H9 (cell line): Measurements from ENCODE around the gene MX2. TPM values are rescaled to one million over a fixed set of nuclear protein-coding genes. Genes with fewer than 3 reads are reported as not detected.

Source experiments
- DNase-seq: peaks from one replicate; pipeline ENCODE4 v3.0.0-alpha.2; 2017
- H2AFZ ChIP-seq: one replicate; pipeline ENCODE4 v1.6.1; 2013; ENCODE audit warnings: mild to moderate bottlenecking, low read length, control low read depth, moderate library complexity
- H2AK5ac ChIP-seq: 2 replicates; pipeline ENCODE4 v1.6.1; 2013; ENCODE audit warnings: low read length, control low read depth, mixed read lengths; ENCODE audit not compliant: insufficient read length
- H2BK120ac ChIP-seq: one replicate; pipeline ENCODE4 v1.6.1; 2013; ENCODE audit warnings: low read depth, mild to moderate bottlenecking, low read length, control low read depth, inconsistent platforms; ENCODE audit not compliant: poor library complexity, severe bottlenecking
- H2BK12ac ChIP-seq: 2 replicates; pipeline ENCODE4 v1.6.1; 2013; ENCODE audit warnings: low read length, control low read depth, mixed read lengths, low read depth; ENCODE audit not compliant: insufficient read length
- H2BK15ac ChIP-seq: 2 replicates; pipeline ENCODE4 v1.6.1; 2013; ENCODE audit warnings: low read depth, low read length, control low read depth
- H2BK20ac ChIP-seq: one replicate; pipeline ENCODE4 v1.6.1; 2013; ENCODE audit warnings: low read depth, mild to moderate bottlenecking, low read length, control low read depth, inconsistent platforms; ENCODE audit not compliant: poor library complexity, severe bottlenecking
- H2BK5ac ChIP-seq: 2 replicates; pipeline ENCODE4 v1.6.1; 2013; ENCODE audit warnings: low read length, control low read depth, mixed read lengths; ENCODE audit not compliant: insufficient read length
- H3K14ac ChIP-seq: 2 replicates; pipeline ENCODE4 v1.6.1; 2013; ENCODE audit warnings: low read length, control low read depth; ENCODE audit not compliant: insufficient read depth
- H3K18ac ChIP-seq: 2 replicates; pipeline ENCODE4 v1.6.1; 2013; ENCODE audit warnings: low read depth, mild to moderate bottlenecking, mixed read lengths, low read length, control low read depth; ENCODE audit not compliant: insufficient read length
- H3K23ac ChIP-seq: 2 replicates; pipeline ENCODE4 v1.6.1; 2013; ENCODE audit warnings: low read length, control low read depth, mixed read lengths, low read depth; ENCODE audit not compliant: insufficient read length
- H3K23me2 ChIP-seq: 2 replicates; pipeline ENCODE4 v1.6.1; 2013; ENCODE audit warnings: low read depth, mild to moderate bottlenecking, mixed read lengths, low read length, control low read depth; ENCODE audit not compliant: insufficient read length, poor library complexity, severe bottlenecking
- H3K27ac ChIP-seq: 2 replicates; pipeline ENCODE4 v1.5.1; 2013; ENCODE audit warnings: low read length, control low read depth, mixed read lengths, low read depth; ENCODE audit not compliant: insufficient read length
- H3K27me3 ChIP-seq: 2 replicates; pipeline ENCODE4 v1.6.1; 2013; ENCODE audit warnings: low read length, control low read depth, inconsistent platforms; ENCODE audit not compliant: insufficient read depth
- H3K4ac ChIP-seq: 2 replicates; pipeline ENCODE4 v1.6.1; 2013; ENCODE audit warnings: low read depth, mild to moderate bottlenecking, control low read depth, inconsistent platforms, low read length, moderate library complexity
- H3K4me1 ChIP-seq: 2 replicates; pipeline ENCODE4 v1.6.1; 2013; ENCODE audit warnings: low read length, control low read depth, inconsistent platforms; ENCODE audit not compliant: insufficient read depth
- H3K4me2 ChIP-seq: 2 replicates; pipeline ENCODE4 v1.6.1; 2013; ENCODE audit warnings: low read length, control low read depth, mixed read lengths; ENCODE audit not compliant: insufficient read length, insufficient read depth
- H3K56ac ChIP-seq: 2 replicates; pipeline ENCODE4 v1.6.1; 2013; ENCODE audit warnings: low read depth, mild to moderate bottlenecking, mixed read lengths, low read length, control low read depth; ENCODE audit not compliant: insufficient read length
- H3K79me1 ChIP-seq: 2 replicates; pipeline ENCODE4 v1.6.1; 2013; ENCODE audit warnings: low read depth, mild to moderate bottlenecking, moderate library complexity, low read length, control low read depth, inconsistent platforms; ENCODE audit not compliant: insufficient read depth, poor library complexity, severe bottlenecking
- H3K79me2 ChIP-seq: 2 replicates; pipeline ENCODE4 v1.6.1; 2013; ENCODE audit warnings: low read length, control low read depth, inconsistent platforms; ENCODE audit not compliant: insufficient read depth
- H3K9ac ChIP-seq: 2 replicates; pipeline ENCODE4 v1.6.1; 2013; ENCODE audit warnings: low read length, control low read depth, mixed read lengths; ENCODE audit not compliant: insufficient read length; ENCODE audit errors: extremely low read depth
- H3K9me3 ChIP-seq: one replicate; pipeline ENCODE4 v1.6.1; 2013; ENCODE audit warnings: low read depth, low read length, inconsistent platforms; ENCODE audit not compliant: control insufficient read depth
- H3T11ph ChIP-seq: one replicate; pipeline ENCODE4 v1.6.1; 2013; ENCODE audit warnings: mild to moderate bottlenecking, low read length, control low read depth, inconsistent platforms
- H4K20me1 ChIP-seq: one replicate; pipeline ENCODE4 v1.6.1; 2013; ENCODE audit not compliant: control insufficient read depth, insufficient read length, insufficient read depth
- H4K5ac ChIP-seq: 2 replicates; pipeline ENCODE4 v1.6.1; 2013; ENCODE audit warnings: low read depth, mild to moderate bottlenecking, mixed read lengths, low read length, control low read depth; ENCODE audit not compliant: insufficient read length
- H4K8ac ChIP-seq: replicated peaks from 2 replicates; pipeline ENCODE4 v1.6.1; 2013; ENCODE audit warnings: low read length, control low read depth, mixed read lengths, low read depth; ENCODE audit not compliant: insufficient read length
- H4K91ac ChIP-seq: 2 replicates; pipeline ENCODE4 v1.6.1; 2013; ENCODE audit warnings: low read depth, mild to moderate bottlenecking, moderate library complexity, mixed read lengths, low read length, control low read depth; ENCODE audit not compliant: insufficient read length
- H3K27ac Mint-ChIP-seq, 3 experiments: 2 replicates in 2 of 3; 3 replicates in 1 of 3; pipeline ENCODE4 v1.8.0; 2020 to 2021; ENCODE audit warnings: mixed read lengths in 3 of 3, mild to moderate bottlenecking in 1 of 3, moderate library complexity in 1 of 3
- H3K27me3 Mint-ChIP-seq: 2 replicates; pipeline ENCODE4 v1.8.0; 2021; ENCODE audit warnings: low read depth, mild to moderate bottlenecking, moderate library complexity, mixed read lengths
- H3K36me3 Mint-ChIP-seq, 3 experiments: 2 replicates in 2 of 3; 3 replicates in 1 of 3; pipeline ENCODE4 v1.8.0; 2020 to 2021; ENCODE audit warnings: low read depth in 3 of 3, mixed read lengths in 3 of 3; ENCODE audit not compliant: insufficient read depth in 1 of 3
- H3K4me1 Mint-ChIP-seq, 2 experiments: 2 replicates each; pipeline ENCODE4 v1.8.0; 2020; ENCODE audit warnings: mixed read lengths in 2 of 2
- H3K4me3 Mint-ChIP-seq, 2 experiments: 2 replicates in 1 of 2; 3 replicates in 1 of 2; pipeline ENCODE4 v1.8.0; 2020 to 2021; ENCODE audit warnings: mild to moderate bottlenecking in 2 of 2, mixed read lengths in 2 of 2, moderate library complexity in 1 of 2
- H3K9me3 Mint-ChIP-seq, 2 experiments: 2 replicates in 1 of 2; 3 replicates in 1 of 2; pipeline ENCODE4 v1.8.0; 2020; ENCODE audit warnings: mild to moderate bottlenecking in 2 of 2, mixed read lengths in 2 of 2, moderate library complexity in 1 of 2
- WGBS: extraction: QIAGEN DNeasy Blood & Tissue Kit; methylation state at CpG from one replicate; pipeline ENCODE4 v1.1.7; 2013; ENCODE audit warnings: missing lambda C conversion rate, low lambda C conversion rate, mixed read lengths; ENCODE audit not compliant: insufficient read length; ENCODE audit errors: extremely low coverage; 5-methylcytosine and 5-hydroxymethylcytosine counted together
- total RNA-seq: library from RNA; stranded (reverse); gene quantifications from 2 replicates; pipeline ENCODE4 v1.2.1, GENCODE V29; 2021
- TF ChIP-seq, protein P1 (sequence below): fragments of 200-600 bp; sonication (generic); conservative IDR thresholded peaks from 3 replicates; pipeline ENCODE4 v1.8.0; 2021; ENCODE audit warnings: antibody characterized with exemption, mild to moderate bottlenecking

Gene MX2
- total RNA-seq, 1 experiment from 2014 or later = 1.8 TPM

DNA sequence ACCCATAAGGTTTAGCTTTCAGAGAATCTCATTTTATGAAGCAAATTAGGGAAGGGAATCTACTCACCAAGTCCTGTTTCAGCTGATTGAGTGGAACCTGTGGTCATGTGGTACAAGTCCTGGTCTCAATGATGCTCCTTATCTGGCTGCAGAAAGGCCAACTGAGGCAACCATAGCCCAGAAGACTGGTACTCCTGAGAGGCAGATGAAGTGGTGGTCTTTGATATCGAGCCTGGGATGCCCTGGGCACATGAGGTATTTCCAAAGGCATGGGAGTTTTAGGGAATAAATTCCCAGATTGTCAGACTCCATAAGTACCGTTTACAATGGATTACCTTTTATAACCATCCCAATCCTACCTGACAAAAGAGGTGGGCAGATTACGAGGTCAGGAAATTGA, 67.5 kb downstream of the MX2 start:
- no peak for DNase-seq
- H3K4ac ChIP-seq = no peak overlapping the region
- no peak overlapping the region for H3K27ac Mint-ChIP-seq
- no peak overlapping the region for H2AK5ac ChIP-seq
- H3K36me3 Mint-ChIP-seq = peaks cover 0 to 9% (median 0%) of the 10 kb centered on the region in 3 experiments; a peak in 3 of 7 replicates
- H3K9ac ChIP-seq = no peak overlapping the region
- no peak overlapping the region for H2BK15ac ChIP-seq
- no peak overlapping the region for H3T11ph ChIP-seq
- no peak overlapping the region for H3K27ac ChIP-seq
- no peak overlapping the region for H4K8ac ChIP-seq
- H2AFZ ChIP-seq = no peak overlapping the region
- no peaks in the 10 kb centered on the region for H3K9me3 ChIP-seq
- no peaks in the 10 kb centered on the region for H3K79me2 ChIP-seq
- no peak overlapping the region for H3K18ac ChIP-seq
- peaks cover 2% of the 10 kb centered on the region; the same call in 1 of the 2 replicates for H3K27me3 ChIP-seq
- peaks cover 5% of the 10 kb centered on the region; the same call in 1 of the 2 replicates for H3K4me1 ChIP-seq
- H3K9me3 Mint-ChIP-seq = no peaks in the 10 kb centered on the region; a peak in 1 of 5 replicates
- no peak overlapping the region for H2BK120ac ChIP-seq
- H2BK5ac ChIP-seq = no peak overlapping the region
- no peak overlapping the region for H2BK20ac ChIP-seq
- H3K23ac ChIP-seq = no peak overlapping the region
- no peak overlapping the region for H3K14ac ChIP-seq
- H3K79me1 ChIP-seq = no peaks in the 10 kb centered on the region
- peaks cover 40% of the 10 kb centered on the region for H3K27me3 Mint-ChIP-seq
- H4K20me1 ChIP-seq = no peaks in the 10 kb centered on the region
- no peak overlapping the region for H3K56ac ChIP-seq
- no peak overlapping the region for H2BK12ac ChIP-seq
- no CpG with 5 or more reads among the region's 3 CpGs for WGBS
- no peak overlapping the region for H4K91ac ChIP-seq
- peaks cover 7% of the 10 kb centered on the region for H3K23me2 ChIP-seq
- no peak overlapping the region for H3K4me3 Mint-ChIP-seq
- TF ChIP-seq, protein P1, sequence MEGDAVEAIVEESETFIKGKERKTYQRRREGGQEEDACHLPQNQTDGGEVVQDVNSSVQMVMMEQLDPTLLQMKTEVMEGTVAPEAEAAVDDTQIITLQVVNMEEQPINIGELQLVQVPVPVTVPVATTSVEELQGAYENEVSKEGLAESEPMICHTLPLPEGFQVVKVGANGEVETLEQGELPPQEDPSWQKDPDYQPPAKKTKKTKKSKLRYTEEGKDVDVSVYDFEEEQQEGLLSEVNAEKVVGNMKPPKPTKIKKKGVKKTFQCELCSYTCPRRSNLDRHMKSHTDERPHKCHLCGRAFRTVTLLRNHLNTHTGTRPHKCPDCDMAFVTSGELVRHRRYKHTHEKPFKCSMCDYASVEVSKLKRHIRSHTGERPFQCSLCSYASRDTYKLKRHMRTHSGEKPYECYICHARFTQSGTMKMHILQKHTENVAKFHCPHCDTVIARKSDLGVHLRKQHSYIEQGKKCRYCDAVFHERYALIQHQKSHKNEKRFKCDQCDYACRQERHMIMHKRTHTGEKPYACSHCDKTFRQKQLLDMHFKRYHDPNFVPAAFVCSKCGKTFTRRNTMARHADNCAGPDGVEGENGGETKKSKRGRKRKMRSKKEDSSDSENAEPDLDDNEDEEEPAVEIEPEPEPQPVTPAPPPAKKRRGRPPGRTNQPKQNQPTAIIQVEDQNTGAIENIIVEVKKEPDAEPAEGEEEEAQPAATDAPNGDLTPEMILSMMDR = no peak
- peaks cover 25 to 28% of the 10 kb centered on the region in 2 experiments for H3K4me1 Mint-ChIP-seq
- no peak overlapping the region for H3K4me2 ChIP-seq
- H4K5ac ChIP-seq = no peak overlapping the region
